Esophagus muscularis mucosa (tissue), 4 donors: Measurements from ENCODE around the gene STRBP. TPM values are rescaled to one million over a fixed set of nuclear protein-coding genes. Genes with fewer than 3 reads are reported as not detected.
A peak's percentile ranks its signal among the peaks of the same experiment; 100 is the strongest.

Experiments
- DNase-seq: peaks from one replicate; pipeline ENCODE4 v3.0.0-alpha.2; 2017; ENCODE audit errors: extremely low spot score
- H3K27ac ChIP-seq, 4 donors: fragments of 200-600 bp; sonication (generic); replicated peaks in 1 of 4; 1 replicate in 3 of 4; 2 replicates in 1 of 4; pipeline ENCODE4 v1.5.1; 2016 to 2019; ENCODE audit warnings: mild to moderate bottlenecking in 1 of 4
- H3K27me3 ChIP-seq, 4 donors: fragments of 200-600 bp; sonication (generic); one replicate each; pipeline versions ENCODE4 v1.5.1 to v1.6.0; 2016 to 2019
- H3K36me3 ChIP-seq, 4 donors: fragments of 200-600 bp; sonication (generic); one replicate each; pipeline ENCODE4 v1.5.1; 2016 to 2019
- H3K4me1 ChIP-seq, 4 donors: fragments of 200-600 bp; sonication (generic); one replicate each; pipeline ENCODE4 v1.5.1; 2016 to 2019
- H3K4me3 ChIP-seq, 4 donors: fragments of 200-600 bp; sonication (generic); 1 replicate in 2 of 4; 2 replicates in 2 of 4; pipeline ENCODE4 v1.5.1; 2016 to 2019; ENCODE audit warnings: mild to moderate bottlenecking in 4 of 4, moderate library complexity in 1 of 4
- H3K9me3 ChIP-seq, 4 donors: fragments of 200-600 bp; sonication (generic); 1 replicate in 3 of 4; 2 replicates in 1 of 4; pipeline ENCODE4 v1.5.1; 2016 to 2019
- CTCF ChIP-seq, 3 experiments: fragments of 200-600 bp in 2 of 3; fragments of 450-650 bp in 1 of 3; sonication (generic) in 2 of 3; IDR thresholded peaks; one replicate each; pipeline ENCODE4 v1.5.1; 2017 to 2019; ENCODE audit warnings: antibody characterized with exemption in 3 of 3, mild to moderate bottlenecking in 2 of 3, moderate library complexity in 1 of 3
- EP300 ChIP-seq: sonication (generic); formaldehyde crosslinking; IDR thresholded peaks from one replicate; pipeline ENCODE4 v1.6.1; 2017; ENCODE audit warnings: antibody characterized with exemption
- POLR2A ChIP-seq: fragments of 450-650 bp; IDR thresholded peaks from one replicate; pipeline ENCODE4 v1.6.1; 2017; ENCODE audit warnings: antibody characterized with exemption, moderate library complexity, mild to moderate bottlenecking, low read depth
- POLR2AphosphoS5 ChIP-seq, 2 donors: sonication (generic); formaldehyde crosslinking; IDR thresholded peaks; one replicate each; pipeline ENCODE4 v1.6.1; 2017; ENCODE audit warnings: antibody characterized with exemption in 2 of 2
- WGBS: methylation state at CpG from one replicate; pipeline ENCODE4 v1.1.5; 2018; 5-methylcytosine and 5-hydroxymethylcytosine counted together
- intact Hi-C: fragments of 100-400 bp; cut with DNase I; formaldehyde crosslinking; loops from one replicate; pipeline ENCODE4 v1.15.1; 2023
- total RNA-seq, 4 donors: library from RNA; depleted of rRNA; stranded (reverse); fragments of >200 nt; gene quantifications; one replicate each; pipeline versions ENCODE4 v1.1.0 to v1.2.1, GENCODE V29; 2016

STRBP gene
- total RNA-seq, 4 donors from 2014 or later: 11.2 to 20.6 (median 14.5) TPM

- peak overlapping the region in 1 of 4 donors; percentile 10 for H3K27ac ChIP-seq
- H3K27me3 ChIP-seq: no peaks in the 10 kb centered on the region
- intact Hi-C loops: no loop called here
- no peak for TF ChIP-seq POLR2AphosphoS5 (IDR thresholded peaks at IDR 0.05)
- TF ChIP-seq POLR2A: no peak
- TF ChIP-seq CTCF (IDR thresholded peaks at IDR 0.05): no peak
- TF ChIP-seq EP300: no peak
- 98% methylated on average over 2 of the region's 2 CpGs for WGBS
- H3K9me3 ChIP-seq: no peaks in the 10 kb centered on the region
- no peak overlapping the region for H3K4me3 ChIP-seq
- H3K4me1 ChIP-seq: peaks cover 4 to 21% (median 14%) of the 10 kb centered on the region in 4 donors
- DNase-seq: no peak
- H3K36me3 ChIP-seq: peaks cover 6 to 79% (median 50%) of the 10 kb centered on the region in 4 donors
These were observed 195.9 kb downstream of the STRBP start for GRCh38 chr9:123072407-123072995.

Other genes starting within 250 kb of the STRBP start
- 1 to 10 TPM in 1 of 4 donors, under 1 TPM in 2, not detected in 1; 0.33 to 1.1 (median 0.52) TPM for gene GPR21, start 234.9 kb downstream of the STRBP start, total RNA-seq
- under 1 TPM in 2 of 4 donors, not detected in 2; 0.06 to 0.13 TPM for gene CRB2, start 87.6 kb upstream of the STRBP start, total RNA-seq